K562 (cell line): ENCODE measurements around the gene DMGDH.

ENCODE experiments used
- FOXP1 ChIP-seq: sonication (generic); formaldehyde crosslinking; IDR thresholded peaks from 2 replicates; pipeline ENCODE4 v1.8.0; 2022; ENCODE audit warnings: mild to moderate bottlenecking, missing genetic modification reagents
- KLF16 ChIP-seq: IDR thresholded peaks from 2 replicates; pipeline ENCODE4 v1.6.1; 2016; ENCODE audit warnings: antibody characterized with exemption
- MEIS2 ChIP-seq: fragments of 450-650 bp; IDR thresholded peaks from 2 replicates; pipeline ENCODE4 v1.6.1; 2014; ENCODE audit warnings: mild to moderate bottlenecking; ENCODE audit not compliant: partially characterized antibody
- NRF1 ChIP-seq, 2 experiments: fragments of 450-650 bp; IDR thresholded peaks in 1 of 2; conservative IDR thresholded peaks in 1 of 2; 2 replicates each; pipeline ENCODE4 v1.6.1; 2014; ENCODE audit warnings: mild to moderate bottlenecking in 2 of 2
- POLR2AphosphoS5 ChIP-seq: IDR thresholded peaks from 2 replicates; pipeline ENCODE4 v1.6.1; 2011; ENCODE audit warnings: mild to moderate bottlenecking, low read depth, low read length, moderate library complexity; ENCODE audit not compliant: control insufficient read depth, insufficient read depth
- RBM17 ChIP-seq: fragments of 200-400 bp; formaldehyde crosslinking; IDR thresholded peaks from 2 replicates; pipeline ENCODE4 v1.6.1; 2017; ENCODE audit warnings: low read depth, mild to moderate bottlenecking, low read length, borderline replicate concordance
- RFX1 ChIP-seq: fragments of 450-650 bp; IDR thresholded peaks from 2 replicates; pipeline ENCODE4 v1.6.1; 2016; ENCODE audit warnings: mild to moderate bottlenecking, moderate library complexity
- RHOXF2B ChIP-seq: fragments of 250-450 bp; sonication (Bioruptor Pico); conservative IDR thresholded peaks from 2 replicates; pipeline ENCODE4 v1.5.1; 2021
- YY1 ChIP-seq, 3 experiments: IDR thresholded peaks; 2 replicates each; pipeline ENCODE4 v1.6.1; 2011; ENCODE audit warnings: low read length in 2 of 3, mild to moderate bottlenecking in 2 of 3, moderate library complexity in 2 of 3, borderline replicate concordance in 1 of 3, control low read depth in 1 of 3, low read depth in 1 of 3; ENCODE audit not compliant: insufficient read depth in 3 of 3, insufficient replicate concordance in 2 of 3, control insufficient read depth in 1 of 3, insufficient read length in 1 of 3; ENCODE audit errors: extremely low read depth in 1 of 3
- ZNF436 ChIP-seq: fragments of 250-450, 450-650 bp; sonication (Bioruptor Pico); formaldehyde crosslinking; IDR thresholded peaks from 2 replicates; pipeline ENCODE4 v1.7.0; 2020; ENCODE audit warnings: mild to moderate bottlenecking
- ZNF507 ChIP-seq: conservative IDR thresholded peaks from 2 replicates; pipeline ENCODE4 v1.6.1; 2017; ENCODE audit warnings: missing genetic modification characterization, missing compliant biosample characterization
- TF ChIP-seq, protein P1 (sequence below), 3 experiments: IDR thresholded peaks in 2 of 3; conservative IDR thresholded peaks in 1 of 3; 2 replicates each; pipeline ENCODE4 v1.5.1; 2011 to 2012; ENCODE audit warnings: low read length in 3 of 3, mild to moderate bottlenecking in 3 of 3, control low read depth in 2 of 3, improper control_type of control experiment in 1 of 3, inconsistent platforms in 1 of 3, low read depth in 1 of 3, mixed read lengths in 1 of 3, moderate library complexity in 1 of 3; ENCODE audit not compliant: insufficient read depth in 2 of 3
- TF ChIP-seq, protein P2 (sequence below): sonication (generic); formaldehyde crosslinking; IDR thresholded peaks from 2 replicates; pipeline ENCODE4 v1.5.0; 2020; ENCODE audit warnings: missing genetic modification reagents
- TF ChIP-seq, protein P3 (sequence below): fragments of 250-450 bp; sonication (Bioruptor Pico); IDR thresholded peaks from 2 replicates; pipeline ENCODE4 v1.4.0; 2020; ENCODE audit warnings: borderline replicate concordance

DNA sequence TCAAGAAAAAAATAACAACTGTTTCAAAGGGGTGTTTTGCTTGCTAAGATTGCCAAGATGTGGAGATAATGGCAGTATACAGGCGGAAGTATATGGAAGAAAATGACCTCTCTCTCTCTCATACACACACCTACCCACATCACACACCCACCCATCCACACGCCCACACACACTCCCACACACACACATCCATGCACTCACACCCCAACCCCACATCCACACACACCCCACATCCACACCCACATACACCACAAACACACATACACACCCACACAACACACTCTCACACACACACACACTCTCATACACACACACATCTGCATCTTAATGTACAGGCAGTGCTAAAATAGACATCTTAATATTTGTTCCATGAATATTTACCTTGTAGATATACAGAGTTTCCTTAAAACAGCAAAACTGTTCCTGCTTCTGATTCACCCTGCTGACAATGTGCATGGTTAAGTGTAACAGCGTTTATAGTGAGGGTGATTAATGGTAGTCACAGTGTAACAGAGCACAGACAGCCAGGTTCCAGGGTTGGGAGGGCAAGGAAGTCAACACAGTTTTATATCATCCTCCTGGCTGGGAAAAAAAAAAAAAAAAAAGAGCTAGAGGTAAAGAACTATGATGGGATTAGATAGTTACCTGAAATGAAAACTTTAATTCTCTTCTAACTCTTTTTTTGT, 8.3 kb upstream of the DMGDH start:
- no peak for TF ChIP-seq NRF1 (conservative IDR thresholded peaks at IDR 0.05 in 1 of 2, IDR thresholded peaks at IDR 0.05 in 1 of 2)
- no peak for TF ChIP-seq RFX1
- TF ChIP-seq, protein P1, sequence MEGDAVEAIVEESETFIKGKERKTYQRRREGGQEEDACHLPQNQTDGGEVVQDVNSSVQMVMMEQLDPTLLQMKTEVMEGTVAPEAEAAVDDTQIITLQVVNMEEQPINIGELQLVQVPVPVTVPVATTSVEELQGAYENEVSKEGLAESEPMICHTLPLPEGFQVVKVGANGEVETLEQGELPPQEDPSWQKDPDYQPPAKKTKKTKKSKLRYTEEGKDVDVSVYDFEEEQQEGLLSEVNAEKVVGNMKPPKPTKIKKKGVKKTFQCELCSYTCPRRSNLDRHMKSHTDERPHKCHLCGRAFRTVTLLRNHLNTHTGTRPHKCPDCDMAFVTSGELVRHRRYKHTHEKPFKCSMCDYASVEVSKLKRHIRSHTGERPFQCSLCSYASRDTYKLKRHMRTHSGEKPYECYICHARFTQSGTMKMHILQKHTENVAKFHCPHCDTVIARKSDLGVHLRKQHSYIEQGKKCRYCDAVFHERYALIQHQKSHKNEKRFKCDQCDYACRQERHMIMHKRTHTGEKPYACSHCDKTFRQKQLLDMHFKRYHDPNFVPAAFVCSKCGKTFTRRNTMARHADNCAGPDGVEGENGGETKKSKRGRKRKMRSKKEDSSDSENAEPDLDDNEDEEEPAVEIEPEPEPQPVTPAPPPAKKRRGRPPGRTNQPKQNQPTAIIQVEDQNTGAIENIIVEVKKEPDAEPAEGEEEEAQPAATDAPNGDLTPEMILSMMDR (IDR thresholded peaks at IDR 0.05 in 2 of 3, conservative IDR thresholded peaks at IDR 0.05 in 1 of 3; ENCODE audit: insufficient read depth in 2 of 3, low read depth in 1 of 3, low read length in 3 of 3) = no peak
- no peak for TF ChIP-seq ZNF507
- TF ChIP-seq, protein P2, sequence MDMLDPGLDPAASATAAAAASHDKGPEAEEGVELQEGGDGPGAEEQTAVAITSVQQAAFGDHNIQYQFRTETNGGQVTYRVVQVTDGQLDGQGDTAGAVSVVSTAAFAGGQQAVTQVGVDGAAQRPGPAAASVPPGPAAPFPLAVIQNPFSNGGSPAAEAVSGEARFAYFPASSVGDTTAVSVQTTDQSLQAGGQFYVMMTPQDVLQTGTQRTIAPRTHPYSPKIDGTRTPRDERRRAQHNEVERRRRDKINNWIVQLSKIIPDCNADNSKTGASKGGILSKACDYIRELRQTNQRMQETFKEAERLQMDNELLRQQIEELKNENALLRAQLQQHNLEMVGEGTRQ = no peak
- TF ChIP-seq KLF16 = no peak
- TF ChIP-seq RBM17 = no peak
- TF ChIP-seq POLR2AphosphoS5 = no peak
- TF ChIP-seq MEIS2 = no peak
- TF ChIP-seq FOXP1 (CRISPR knock-in tag) = no peak
- TF ChIP-seq, protein P3, sequence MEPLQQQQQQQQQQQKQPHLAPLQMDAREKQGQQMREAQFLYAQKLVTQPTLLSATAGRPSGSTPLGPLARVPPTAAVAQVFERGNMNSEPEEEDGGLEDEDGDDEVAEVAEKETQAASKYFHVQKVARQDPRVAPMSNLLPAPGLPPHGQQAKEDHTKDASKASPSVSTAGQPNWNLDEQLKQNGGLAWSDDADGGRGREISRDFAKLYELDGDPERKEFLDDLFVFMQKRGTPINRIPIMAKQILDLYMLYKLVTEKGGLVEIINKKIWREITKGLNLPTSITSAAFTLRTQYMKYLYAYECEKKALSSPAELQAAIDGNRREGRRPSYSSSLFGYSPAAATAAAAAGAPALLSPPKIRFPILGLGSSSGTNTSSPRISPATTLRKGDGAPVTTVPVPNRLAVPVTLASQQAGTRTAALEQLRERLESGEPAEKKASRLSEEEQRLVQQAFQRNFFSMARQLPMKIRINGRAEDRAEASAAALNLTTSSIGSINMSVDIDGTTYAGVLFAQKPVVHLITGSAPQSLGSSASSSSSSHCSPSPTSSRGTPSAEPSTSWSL (CRISPR knock-in tag) = no peak
- no peak for TF ChIP-seq ZNF436 (CRISPR knock-in tag)
- TF ChIP-seq YY1 (IDR thresholded peaks at IDR 0.05; ENCODE audit: borderline replicate concordance in 1 of 3, control insufficient read depth in 1 of 3, extremely low read depth in 1 of 3, insufficient read depth in 3 of 3, insufficient read length in 1 of 3, insufficient replicate concordance in 2 of 3, low read depth in 1 of 3, low read length in 2 of 3) = no peak
- TF ChIP-seq RHOXF2B (CRISPR knock-in tag) = no peak
